ENCODE data around the gene ZMIZ2. TPM values are rescaled to one million over a fixed set of nuclear protein-coding genes. Genes with fewer than 3 reads are reported as not detected.
A peak's percentile ranks its signal among the peaks of the same experiment; 100 is the strongest.

ZMIZ2 gene
- total and polyA plus RNA-seq, 9 of the 15 experiments (the other 6 are each of a cell fraction or from before 2014, with no cell fraction given), result 0.13 to 40.3 (median 4.9) TPM

- TF ChIP-seq ZNF354B (CRISPR knock-in tag; IDR thresholded peaks at IDR 0.05), result no peak
- TF ChIP-seq MAX (CRISPR knock-in tag; IDR thresholded peaks at IDR 0.05), result no peak
- no peak for TF ChIP-seq ELK1 (CRISPR knock-in tag; IDR thresholded peaks at IDR 0.05)
- TF ChIP-seq NBN (IDR thresholded peaks at IDR 0.05; ENCODE audit: low read depth), result peak; percentile 47; the same call in 1 of the 2 replicates
- TF ChIP-seq PML (IDR thresholded peaks at IDR 0.05; ENCODE audit: low read length), result 0 out of 2 replicates have a peak, but pooled peaks have one; percentile 20
- TF ChIP-seq DPF2 (IDR thresholded peaks at IDR 0.05), result 0 out of 2 replicates have a peak, but pooled peaks have one; percentile 14
- TF ChIP-seq ZNF696 (CRISPR knock-in tag; conservative IDR thresholded peaks at IDR 0.05), result no peak
- TF ChIP-seq ZNF232 (CRISPR knock-in tag; IDR thresholded peaks at IDR 0.05), result no peak; the same call in 1 of the 2 replicates
- TF ChIP-seq ESRRA (IDR thresholded peaks at IDR 0.05; ENCODE audit: borderline replicate concordance, low read depth), result no peak
- no peak for TF ChIP-seq NFATC3 (IDR thresholded peaks at IDR 0.05)
- no peak for TF ChIP-seq ILF3 (IDR thresholded peaks at IDR 0.05; ENCODE audit: borderline replicate concordance)
- no peak for TF ChIP-seq MYC (IDR thresholded peaks at IDR 0.05; ENCODE audit: low read depth, low read length)
- no peak for TF ChIP-seq MYC (CRISPR knock-in tag; IDR thresholded peaks at IDR 0.05; ENCODE audit: borderline replicate concordance, low read depth)
- no peak for TF ChIP-seq HOXB6 (CRISPR knock-in tag; IDR thresholded peaks at IDR 0.05; ENCODE audit: borderline replicate concordance)
- TF ChIP-seq CC2D1A (IDR thresholded peaks at IDR 0.05), result no peak
- 0 out of 2 replicates have a peak, but pooled peaks have one; percentile 21 for TF ChIP-seq SFPQ (IDR thresholded peaks at IDR 0.05; ENCODE audit: low read depth, low read length)
- TF ChIP-seq MCM5 (IDR thresholded peaks at IDR 0.05; ENCODE audit: low read depth), result no peak
- TF ChIP-seq RBM14 (IDR thresholded peaks at IDR 0.05; ENCODE audit: borderline replicate concordance, insufficient read depth, low read depth, low read length), result no peak
- no peak; the same call in 1 of the 2 replicates for TF ChIP-seq SMC3 (conservative IDR thresholded peaks at IDR 0.05; ENCODE audit: insufficient read depth, low read depth, low read length)
- peak; percentile 29 to 73; a peak in 2 of 4 replicates for TF ChIP-seq SIN3A (IDR thresholded peaks at IDR 0.05; ENCODE audit: borderline replicate concordance in 2 of 2, control insufficient read depth in 1 of 2, low read depth in 2 of 2, low read length in 2 of 2)
- peak in 1 of 2 experiments; percentile 25; a peak in 1 of 4 replicates for TF ChIP-seq NRF1 (conservative IDR thresholded peaks at IDR 0.05 in 1 of 2, IDR thresholded peaks at IDR 0.05 in 1 of 2)
- no peak for TF ChIP-seq MLX (CRISPR knock-in tag; conservative IDR thresholded peaks at IDR 0.05)
These were observed 48.9 kb downstream of the ZMIZ2 start (continued) for GRCh38 chr7:44797329-44798258.
